GM08714 (cell line): ENCODE measurements around the gene UST.
"Not testable (repeated sequence)": the region's sequence is repeated elsewhere in the genome, so short reads cannot be mapped to it uniquely, and the experiment has no call there.

Source experiments
- H3K4me3 ChIP-seq: fragments of 200-500 bp; sonication (Bioruptor generic); 2 replicates; pipeline ENCODE4 v1.5.1; 2014; ENCODE audit warnings: mild to moderate bottlenecking, low read length, inconsistent platforms
- ZNF274 ChIP-seq: IDR thresholded peaks from 2 replicates; pipeline ENCODE4 v1.6.1; 2012; ENCODE audit warnings: mild to moderate bottlenecking, low read depth, low read length

The UST gene

DNA sequence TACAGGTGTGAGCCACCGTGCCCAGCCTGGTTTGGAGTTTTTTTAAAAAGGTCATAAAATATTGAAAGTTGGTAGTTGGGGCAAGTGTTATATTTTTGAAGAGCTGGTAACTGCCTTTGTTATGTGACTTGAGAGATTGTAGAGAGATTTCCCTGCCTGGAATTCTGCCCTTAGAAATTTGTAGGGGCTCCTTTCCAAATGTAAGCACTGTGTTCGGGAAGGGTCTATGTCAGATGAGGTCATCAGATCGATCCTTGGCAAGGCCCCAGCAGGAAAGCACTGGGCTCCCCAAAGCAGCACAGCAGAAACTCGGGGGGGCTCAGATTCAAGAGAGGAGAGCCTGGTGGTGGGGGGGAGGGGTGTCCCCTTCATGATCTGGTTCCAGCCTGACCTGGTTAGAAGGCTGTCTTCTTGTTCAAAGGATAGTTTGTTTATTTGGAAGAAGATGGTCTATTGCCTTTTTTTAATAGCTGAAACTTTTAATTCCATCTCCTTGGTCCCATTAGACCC lies 220.2 kb downstream of the UST start:
- no peak overlapping the region for H3K4me3 ChIP-seq
- TF ChIP-seq ZNF274: no peak

- H3K4me3 ChIP-seq: no peak overlapping the region
- TF ChIP-seq ZNF274: no peak
Observed at GRCh38 chr6:148967541-148967956, 220.7 kb downstream of the UST start.

DNA sequence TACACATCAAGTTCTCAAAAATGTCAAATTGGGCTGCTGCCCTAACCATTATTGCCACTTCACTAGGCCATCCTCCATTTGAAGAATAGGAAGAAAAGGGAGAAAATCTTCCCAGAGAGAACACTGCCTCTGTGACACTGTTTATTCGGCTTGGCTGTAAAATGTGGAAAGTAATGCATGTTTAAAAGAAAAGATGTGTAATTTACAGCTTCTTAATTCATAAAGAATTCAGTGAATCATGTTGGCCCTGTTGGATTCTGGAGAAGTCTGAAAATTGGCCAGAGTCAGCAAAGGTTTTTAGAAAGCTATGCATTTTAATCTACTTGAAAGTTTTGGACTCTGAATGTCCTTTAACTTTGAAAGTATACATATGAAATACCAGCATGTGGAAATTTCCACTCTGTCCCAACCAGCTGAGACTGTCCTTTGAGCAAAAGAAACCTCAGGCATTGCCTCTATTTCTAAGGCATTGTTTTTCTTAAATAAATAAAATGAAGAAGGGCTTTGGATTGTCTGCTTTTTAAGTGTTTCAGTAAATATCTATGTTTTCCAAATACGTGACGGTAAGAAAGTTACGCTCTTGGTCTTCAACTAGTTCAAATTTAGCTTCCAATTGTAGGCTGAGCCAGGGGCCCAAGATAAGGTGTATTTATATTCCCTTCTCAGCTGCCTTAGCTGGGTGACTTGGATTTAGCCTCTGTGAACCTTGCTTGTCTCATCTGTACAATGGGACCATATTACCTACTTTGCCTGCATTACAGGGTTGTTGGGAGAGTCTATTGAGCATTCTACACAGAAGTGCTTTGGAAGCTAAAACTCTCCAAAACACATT lies 222.2 kb downstream of the UST start:
- no peak for TF ChIP-seq ZNF274
- no peak overlapping the region for H3K4me3 ChIP-seq

DNA sequence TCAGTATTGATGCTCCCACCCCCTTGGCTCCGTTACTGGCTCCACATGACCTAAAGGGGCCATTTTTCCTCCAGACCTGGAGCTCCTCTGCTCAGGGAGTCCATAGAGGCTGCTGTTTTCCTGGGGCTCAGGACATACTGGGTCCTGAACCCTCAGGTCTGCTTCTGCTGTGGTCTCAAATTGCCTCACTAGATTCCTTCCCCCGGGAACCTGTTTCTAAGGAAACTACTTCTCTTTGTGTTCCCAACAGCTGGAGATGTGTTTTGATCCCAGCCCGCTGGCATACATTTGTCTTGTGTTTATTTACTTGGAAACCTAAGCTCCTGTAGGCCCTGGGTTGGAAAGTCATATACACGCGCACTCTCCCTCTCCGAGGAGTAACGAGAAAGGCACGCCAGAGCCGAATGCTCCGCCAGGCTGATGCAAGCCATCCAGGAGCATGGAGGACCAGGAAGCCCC lies 222.8 kb downstream of the UST start:
- no peak for TF ChIP-seq ZNF274
- H3K4me3 ChIP-seq: no peak overlapping the region

- H3K4me3 ChIP-seq: no peak overlapping the region
- TF ChIP-seq ZNF274: no peak
Observed at GRCh38 chr6:148971031-148971927, 224.4 kb downstream of the UST start.

- no peak overlapping the region for H3K4me3 ChIP-seq
Observed at GRCh38 chr6:148972481-148972880, 225.7 kb downstream of the UST start.

DNA sequence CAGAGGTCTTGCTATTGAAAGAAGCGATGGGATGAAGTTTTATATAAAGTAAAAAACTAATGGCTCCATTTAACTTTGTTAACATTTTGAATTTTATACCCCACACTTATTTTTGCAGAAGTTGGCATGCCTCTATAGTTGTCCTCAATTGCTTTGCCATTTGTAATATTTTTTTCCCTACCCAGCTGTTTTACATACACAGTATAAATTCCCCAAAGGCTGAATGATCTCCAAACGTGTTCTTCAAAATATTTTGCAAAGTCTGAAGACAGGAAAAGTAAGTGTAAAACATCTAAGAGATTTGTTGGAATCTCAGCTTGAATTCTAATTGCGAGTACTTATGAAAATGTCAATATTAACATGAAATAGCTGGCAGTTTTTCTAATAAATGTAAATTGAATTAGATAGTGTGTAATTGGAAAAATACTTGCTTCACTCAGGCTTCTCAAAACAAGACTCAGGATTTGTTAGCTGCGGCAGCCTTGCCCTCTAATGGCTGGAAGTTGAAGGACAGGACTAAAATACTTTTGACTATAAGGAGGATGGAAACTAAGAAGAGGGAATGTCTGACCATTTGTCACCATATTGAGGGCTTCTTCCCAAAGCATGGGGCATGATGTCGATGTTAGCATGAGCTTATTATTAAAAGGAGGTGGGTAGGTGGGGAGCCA lies 226.8 kb downstream of the UST start:
- no peak for TF ChIP-seq ZNF274

More at GRCh38 chr6:148972481-148972880, 225.7 kb downstream of the UST start:
- no peak for TF ChIP-seq ZNF274

DNA sequence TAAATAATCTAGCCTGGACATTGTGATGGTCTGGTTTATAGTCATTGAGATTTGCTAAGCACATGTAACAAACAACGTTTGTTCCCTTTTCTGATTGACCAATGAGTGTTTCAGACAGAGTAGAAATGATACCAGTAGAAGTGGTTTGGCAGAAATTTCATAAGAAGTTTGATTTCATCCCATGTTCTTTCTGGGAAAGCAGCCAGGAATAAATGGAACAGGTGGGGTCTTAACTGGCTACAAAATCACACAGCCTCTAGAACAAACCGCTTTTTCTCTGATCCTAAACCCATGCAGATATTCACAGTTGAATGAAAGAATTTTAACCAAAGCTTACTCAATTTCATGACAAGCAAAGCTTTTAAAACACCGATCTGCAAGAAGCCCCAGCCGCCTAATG lies 227.5 kb downstream of the UST start:
- no peak overlapping the region for H3K4me3 ChIP-seq
- TF ChIP-seq ZNF274: no peak

More for the DNA sequence above, 226.8 kb downstream of the UST start:
- no peak overlapping the region for H3K4me3 ChIP-seq

DNA sequence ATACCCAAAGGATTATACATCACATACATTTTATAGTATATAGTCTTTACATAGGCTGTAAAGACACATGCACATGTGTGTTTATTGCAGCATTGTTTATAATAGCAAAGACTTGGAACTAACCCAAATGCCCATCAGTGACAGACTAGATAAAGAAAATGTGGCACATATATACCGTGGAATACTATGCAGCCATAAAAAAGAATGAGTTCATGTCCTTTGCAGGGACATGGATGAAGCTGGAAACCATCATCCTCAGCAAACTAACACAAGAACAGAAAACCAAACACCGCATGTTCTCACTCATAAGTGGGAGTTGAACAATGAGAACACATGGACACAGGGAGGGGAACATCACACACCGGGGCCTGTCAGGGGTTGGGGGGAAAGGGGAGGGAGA lies 231.5 kb downstream of the UST start:
- H3K4me3 ChIP-seq: not testable (repeated sequence)

DNA sequence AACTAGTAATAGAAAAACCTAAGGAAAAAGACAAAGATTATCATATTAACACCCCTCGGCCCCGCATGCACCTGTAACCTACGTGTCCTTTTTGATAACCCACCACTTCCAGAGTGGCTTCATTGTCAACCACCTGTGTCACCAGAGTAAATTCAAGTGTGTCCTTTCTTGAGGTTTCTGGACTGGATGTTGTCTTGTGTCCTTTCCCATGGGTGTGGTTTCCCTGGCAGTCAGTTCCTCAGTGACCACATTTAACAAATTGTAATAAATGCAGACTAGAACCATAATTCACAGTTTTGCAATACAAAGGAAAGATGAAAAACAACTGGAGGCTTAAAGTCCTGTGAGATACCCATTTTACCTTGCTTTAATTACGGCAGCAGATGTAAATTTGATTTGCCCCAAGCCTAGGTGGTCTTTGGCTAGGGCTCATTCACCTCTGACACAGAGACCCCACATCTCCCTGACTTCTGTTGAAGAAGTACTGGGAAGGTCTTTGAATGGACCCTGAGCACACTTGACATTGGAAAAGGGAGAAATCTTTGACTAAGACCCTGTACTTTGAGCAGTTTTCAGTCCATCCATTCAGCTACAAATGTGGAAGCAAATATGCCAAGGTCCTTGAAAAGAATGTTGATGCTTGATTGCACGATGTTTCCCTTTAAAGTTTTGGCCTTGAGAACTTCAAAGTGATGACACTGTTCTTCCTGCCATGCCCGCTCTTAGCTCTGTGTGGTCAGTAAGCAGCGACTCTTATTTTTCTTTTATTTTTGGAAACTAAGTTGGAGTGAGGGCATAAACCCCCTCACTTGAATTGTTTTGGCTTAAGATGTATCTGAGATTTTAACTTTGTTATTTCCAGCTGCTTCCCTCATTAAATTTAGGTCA lies 232.4 kb downstream of the UST start:
- TF ChIP-seq ZNF274: no peak
- H3K4me3 ChIP-seq: no peak overlapping the region

DNA sequence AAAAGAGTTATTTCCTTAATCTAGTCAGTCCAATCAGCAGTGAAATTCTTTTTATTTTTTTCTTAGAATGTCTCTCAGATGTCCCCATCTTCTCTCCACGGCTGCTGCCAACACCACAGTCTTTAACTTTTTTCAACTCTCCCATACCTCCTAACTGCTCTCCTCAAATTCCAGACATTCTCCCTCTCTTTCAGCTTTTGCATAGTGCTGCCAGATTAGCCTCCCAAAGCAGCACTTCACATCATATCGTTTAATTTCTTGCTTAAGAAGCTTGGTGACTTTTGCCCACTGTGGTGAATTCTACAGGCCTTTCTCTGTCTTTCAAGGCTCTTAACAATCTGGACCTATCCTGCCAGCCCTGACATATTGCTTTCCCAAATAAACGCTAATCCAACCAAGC lies 233.4 kb downstream of the UST start:
- TF ChIP-seq ZNF274: no peak
- H3K4me3 ChIP-seq: no peak overlapping the region

DNA sequence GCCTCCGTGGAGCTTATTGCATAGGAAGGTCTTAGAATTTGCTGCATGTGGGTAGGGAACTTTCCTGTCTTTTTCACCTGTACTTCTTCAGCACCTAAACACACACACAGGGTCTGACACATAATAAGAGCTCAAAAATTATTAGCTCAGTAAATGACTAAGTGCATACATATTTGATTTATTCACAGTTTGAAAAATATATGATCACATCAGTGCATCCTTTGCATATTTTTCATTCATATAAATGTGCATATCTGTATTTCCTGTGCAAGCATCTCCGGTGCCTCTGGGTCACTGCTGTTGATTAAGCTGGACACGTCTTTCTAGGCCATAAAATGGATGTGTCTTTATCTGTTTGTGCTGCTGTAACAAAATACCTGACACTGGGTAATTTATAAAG lies 234.7 kb downstream of the UST start:
- no peak overlapping the region for H3K4me3 ChIP-seq
- TF ChIP-seq ZNF274: no peak

DNA sequence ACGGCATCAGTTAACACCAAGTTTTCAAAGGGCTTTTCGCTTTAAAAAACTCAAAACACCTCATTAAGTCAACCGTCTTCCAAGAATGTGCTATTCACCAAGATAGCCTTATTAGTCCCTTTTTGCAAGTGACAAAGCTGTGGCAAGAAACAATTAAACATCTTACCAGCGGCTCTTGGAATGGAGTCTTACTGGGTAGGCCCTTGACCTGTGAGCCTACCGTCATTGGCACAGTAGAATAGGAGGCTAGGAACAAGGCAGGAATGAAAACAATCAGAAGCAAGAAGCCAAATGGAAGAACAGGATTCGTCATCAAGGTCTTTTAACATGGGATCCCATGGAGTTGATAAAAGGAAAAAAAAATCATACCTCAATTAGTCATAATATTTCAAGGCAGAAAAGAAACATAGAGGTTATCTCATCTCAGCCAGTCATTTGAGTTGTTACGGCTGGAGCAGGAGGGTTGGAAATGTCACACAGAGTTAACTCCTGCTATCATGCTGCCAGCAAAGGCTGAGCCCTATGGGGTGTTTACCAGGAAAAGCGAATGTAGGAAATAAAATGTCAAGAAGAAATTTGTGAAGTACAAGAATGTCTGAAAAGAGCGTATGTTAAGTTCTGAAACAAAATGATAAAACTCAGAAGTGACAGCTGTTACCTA lies 236.4 kb downstream of the UST start:
- no peak overlapping the region for H3K4me3 ChIP-seq
- TF ChIP-seq ZNF274: no peak
